Cardiac fibroblast (primary cell): ENCODE results near the gene ZNF512B.

Source experiments
- DNase-seq, 2 donors: peaks; one replicate each; pipeline versions ENCODE4 v3.0.0 to v3.0.0-alpha.2; 2010; ENCODE audit warnings: low read depth in 2 of 2
- H3K4me3 ChIP-seq, 2 donors: replicated peaks in 1 of 2; 1 replicate in 1 of 2; 2 replicates in 1 of 2; pipeline ENCODE4 v1.5.1; 2011; ENCODE audit warnings: low read depth in 2 of 2, low read length in 2 of 2, mild to moderate bottlenecking in 2 of 2, moderate library complexity in 1 of 2
- TF ChIP-seq, protein P1 (sequence below): IDR thresholded peaks from one replicate; pipeline ENCODE4 v1.5.1; 2011; ENCODE audit warnings: low read depth, mild to moderate bottlenecking, low read length, inconsistent platforms

The ZNF512B gene

DNA sequence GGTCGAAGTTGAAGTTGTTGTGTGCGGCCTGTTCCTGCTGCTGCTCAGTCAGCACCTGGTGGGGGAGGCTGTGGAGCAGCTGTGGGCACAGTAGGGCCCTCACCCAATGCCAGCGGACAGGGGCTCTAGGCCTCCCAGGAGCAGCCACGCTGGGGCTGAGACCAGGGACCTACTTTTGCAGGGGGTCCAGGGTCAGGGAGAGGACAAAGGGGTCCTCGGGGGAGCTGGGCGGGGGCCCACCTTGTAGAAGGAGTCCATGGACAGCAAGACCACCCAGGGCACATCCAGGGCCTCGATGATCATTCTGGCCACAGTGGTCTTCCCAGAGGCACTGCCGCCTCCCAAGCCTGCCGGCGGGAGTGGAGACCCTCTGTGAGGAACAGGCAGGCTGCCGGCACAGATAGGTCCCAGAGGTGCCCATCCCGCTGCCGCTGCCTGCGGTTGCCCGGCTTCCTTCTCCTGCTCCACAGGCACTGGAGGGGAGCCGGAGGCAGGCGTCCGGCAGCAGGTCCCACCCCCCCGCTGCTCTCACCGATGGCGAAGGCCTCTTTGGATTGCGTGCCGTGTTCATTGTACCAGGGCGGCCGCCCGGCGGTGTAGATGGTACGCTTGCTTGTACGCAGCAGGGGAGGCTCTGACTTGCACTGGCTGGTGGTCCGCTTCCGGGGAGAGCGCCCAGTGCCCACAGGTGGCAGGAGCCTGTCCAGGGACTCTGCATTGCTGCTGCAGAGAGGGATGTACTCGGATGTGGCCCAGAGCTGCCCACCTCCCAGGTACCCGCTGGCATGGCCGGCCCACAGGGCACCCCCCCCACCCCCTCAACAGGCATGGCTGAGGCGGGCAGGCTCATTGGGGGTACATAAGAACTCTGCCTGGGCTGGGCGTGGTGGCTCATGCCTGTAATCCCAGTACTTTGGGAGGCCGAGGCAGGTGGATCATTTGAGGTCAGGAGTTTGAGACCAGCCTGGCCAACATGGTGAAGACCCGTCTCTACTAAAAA lies 23.5 kb downstream of the ZNF512B start:
- no peak overlapping the region for H3K4me3 ChIP-seq
- TF ChIP-seq, protein P1, sequence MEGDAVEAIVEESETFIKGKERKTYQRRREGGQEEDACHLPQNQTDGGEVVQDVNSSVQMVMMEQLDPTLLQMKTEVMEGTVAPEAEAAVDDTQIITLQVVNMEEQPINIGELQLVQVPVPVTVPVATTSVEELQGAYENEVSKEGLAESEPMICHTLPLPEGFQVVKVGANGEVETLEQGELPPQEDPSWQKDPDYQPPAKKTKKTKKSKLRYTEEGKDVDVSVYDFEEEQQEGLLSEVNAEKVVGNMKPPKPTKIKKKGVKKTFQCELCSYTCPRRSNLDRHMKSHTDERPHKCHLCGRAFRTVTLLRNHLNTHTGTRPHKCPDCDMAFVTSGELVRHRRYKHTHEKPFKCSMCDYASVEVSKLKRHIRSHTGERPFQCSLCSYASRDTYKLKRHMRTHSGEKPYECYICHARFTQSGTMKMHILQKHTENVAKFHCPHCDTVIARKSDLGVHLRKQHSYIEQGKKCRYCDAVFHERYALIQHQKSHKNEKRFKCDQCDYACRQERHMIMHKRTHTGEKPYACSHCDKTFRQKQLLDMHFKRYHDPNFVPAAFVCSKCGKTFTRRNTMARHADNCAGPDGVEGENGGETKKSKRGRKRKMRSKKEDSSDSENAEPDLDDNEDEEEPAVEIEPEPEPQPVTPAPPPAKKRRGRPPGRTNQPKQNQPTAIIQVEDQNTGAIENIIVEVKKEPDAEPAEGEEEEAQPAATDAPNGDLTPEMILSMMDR, result no peak
- no peak for DNase-seq

DNA sequence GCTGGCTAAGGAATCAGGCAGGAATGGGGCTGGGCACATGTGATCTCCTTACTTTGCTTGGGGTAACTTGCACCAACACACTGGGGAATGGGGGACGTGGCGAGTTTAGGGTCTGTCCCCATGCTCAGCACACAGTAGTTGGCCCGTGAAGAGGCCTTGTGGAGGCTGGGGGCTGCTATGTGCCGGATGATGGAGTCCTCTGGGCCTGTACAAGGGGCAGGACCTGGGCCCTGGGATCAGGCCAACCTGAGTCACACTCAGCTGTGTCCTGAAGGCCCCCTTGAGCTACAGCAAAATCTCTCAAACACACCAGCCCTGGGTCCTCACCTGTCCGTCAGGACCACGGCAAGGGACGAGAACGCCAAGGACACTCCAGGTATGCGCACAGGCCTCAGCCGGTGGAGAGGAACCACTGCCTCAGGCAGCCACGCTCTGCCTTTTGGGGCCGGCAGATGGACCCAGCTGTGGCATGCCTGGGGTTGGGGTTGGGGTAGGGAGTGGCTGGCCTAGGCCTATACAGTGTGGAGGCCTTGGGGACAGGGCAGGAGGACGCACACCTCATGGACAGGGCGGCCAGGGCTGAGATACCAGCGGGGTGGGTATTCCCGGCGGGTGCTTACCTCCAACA lies 24.6 kb downstream of the ZNF512B start:
- no peak overlapping the region for H3K4me3 ChIP-seq
- DNase-seq, result no peak
- TF ChIP-seq, protein P1, result no peak

DNA sequence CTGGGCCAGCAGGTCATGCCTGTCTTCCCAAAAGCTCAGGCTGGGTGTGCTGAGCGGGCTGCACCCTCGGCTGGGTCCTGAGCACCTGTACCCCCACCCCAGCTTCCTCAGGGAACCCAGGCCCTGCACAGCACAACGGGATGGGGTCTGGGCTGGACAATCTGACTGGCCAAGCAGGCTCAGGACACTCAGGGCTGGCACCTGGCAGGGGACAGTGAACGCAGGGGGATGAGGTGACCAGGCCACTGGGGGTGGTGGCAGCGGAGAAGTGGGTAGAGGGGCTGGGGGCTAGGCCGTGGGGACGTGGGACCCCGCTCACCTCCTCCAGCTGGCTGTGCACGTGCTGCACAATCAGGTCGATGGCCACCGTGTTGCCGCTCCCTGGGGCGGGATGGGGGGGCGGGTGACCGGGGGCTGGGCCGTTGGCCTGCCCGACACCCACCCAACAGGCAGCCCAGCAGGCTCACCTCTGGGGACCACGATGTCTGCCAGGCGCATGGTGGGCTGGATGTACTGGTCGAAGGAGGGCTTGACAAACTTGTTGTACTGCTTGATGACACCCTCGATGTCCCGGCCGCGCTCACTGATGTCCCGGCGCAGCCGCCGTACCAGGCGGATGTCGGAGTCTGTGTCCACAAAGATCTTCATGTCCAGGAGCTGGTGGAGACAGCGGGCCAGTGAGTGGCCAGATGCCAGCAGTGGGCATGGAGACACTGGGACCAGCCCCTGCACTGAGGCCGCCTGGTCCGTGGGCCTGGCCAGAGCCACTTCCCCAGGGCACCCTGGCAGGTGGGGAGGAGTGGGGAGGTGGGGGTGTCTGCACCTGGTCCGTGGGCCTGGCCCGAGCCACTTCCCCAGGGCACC lies 25.4 kb downstream of the ZNF512B start:
- DNase-seq, result no peak
- TF ChIP-seq, protein P1, result no peak
- H3K4me3 ChIP-seq, result no peak overlapping the region

DNA sequence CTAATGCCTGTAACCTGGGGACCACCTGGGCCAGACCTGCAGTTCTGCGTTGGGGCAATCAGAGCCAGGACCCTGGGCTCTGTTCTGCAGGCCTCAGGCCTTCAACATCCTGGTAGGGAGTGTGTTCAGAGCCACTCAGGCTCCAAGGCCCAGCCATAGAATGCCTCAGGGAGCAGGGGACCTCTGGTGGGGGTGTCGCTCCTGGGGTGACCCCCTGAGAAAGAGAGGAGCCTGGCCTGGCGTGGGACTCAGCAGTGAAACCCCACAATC lies 26.0 kb downstream of the ZNF512B start:
- H3K4me3 ChIP-seq, result no peak overlapping the region
- DNase-seq, result no peak
- TF ChIP-seq, protein P1, result no peak

DNA sequence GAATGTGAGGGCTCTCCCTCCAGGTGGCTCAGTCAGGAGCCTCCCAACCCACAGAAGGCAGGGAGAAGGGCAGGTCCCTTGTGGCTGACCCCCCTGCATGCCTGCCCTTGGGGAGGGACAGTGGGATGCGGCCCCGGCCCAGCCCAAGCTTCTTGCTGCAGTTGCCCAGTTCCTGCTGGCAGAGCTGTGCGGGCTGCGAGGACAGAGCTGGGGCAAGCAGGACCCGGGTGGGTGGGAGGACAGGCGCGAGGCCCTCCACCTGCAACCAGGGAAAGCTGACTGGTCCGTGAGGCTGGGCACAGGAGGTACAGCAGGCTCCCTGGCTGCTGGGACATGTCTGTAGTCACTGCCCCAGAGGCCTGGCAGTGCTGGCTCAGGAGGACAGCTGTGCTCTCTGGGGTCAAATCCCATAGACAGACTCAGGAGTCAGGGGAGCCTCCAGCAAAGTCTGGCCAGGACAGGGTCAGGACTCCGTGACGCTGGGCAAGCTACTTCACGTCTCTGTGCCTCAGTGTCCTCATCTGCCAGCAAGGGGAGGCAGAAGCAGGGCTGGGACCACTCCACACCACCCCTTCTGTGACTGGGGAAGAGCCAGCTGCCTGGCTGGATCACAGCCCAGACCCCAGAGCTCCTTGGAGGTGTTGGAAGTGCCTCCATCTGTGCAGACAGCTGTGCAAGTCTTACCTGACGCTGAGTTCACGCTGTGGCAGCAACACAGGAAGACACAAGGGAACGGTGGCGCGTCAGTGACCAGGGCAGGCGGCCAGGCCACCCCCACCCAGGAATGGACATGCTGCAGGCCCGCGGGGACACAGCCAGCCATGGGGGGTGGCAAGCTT lies 26.5 kb downstream of the ZNF512B start:
- no peak for DNase-seq
- TF ChIP-seq, protein P1, result no peak
- H3K4me3 ChIP-seq, result no peak overlapping the region
